Choroid plexus epithelial cell (primary cell): ENCODE results near the gene ARHGAP24.
A peak's percentile ranks its signal among the peaks of the same experiment; 100 is the strongest.

Experiments used
- DNase-seq: peaks from one replicate; pipeline ENCODE4 v3.0.0-alpha.2; 2010; ENCODE audit warnings: low read depth
- H3K4me3 ChIP-seq: 2 replicates; pipeline ENCODE4 v1.5.1; 2011; ENCODE audit warnings: low read depth, mild to moderate bottlenecking, control low read depth, low read length, moderate library complexity
- CTCF ChIP-seq: conservative IDR thresholded peaks from 2 replicates; pipeline ENCODE4 v1.5.1; 2011; ENCODE audit warnings: low read depth, mild to moderate bottlenecking, control low read depth, inconsistent platforms, low read length, moderate library complexity

ARHGAP24 gene

GRCh38 chr4:85821688-85822455 is 346.9 kb downstream of the ARHGAP24 start:
- TF ChIP-seq CTCF, result no peak
- no peak for DNase-seq
- H3K4me3 ChIP-seq, result no peak overlapping the region

- no peak overlapping the region for H3K4me3 ChIP-seq
- no peak for TF ChIP-seq CTCF
- DNase-seq, result peak; percentile 52
Observed at GRCh38 chr4:85823295-85823694, 348.3 kb downstream of the ARHGAP24 start.

GRCh38 chr4:85824166-85824945 is 349.4 kb downstream of the ARHGAP24 start:
- no peak for DNase-seq
- H3K4me3 ChIP-seq, result no peak overlapping the region

GRCh38 chr4:85826060-85826678 is 351.2 kb downstream of the ARHGAP24 start:
- peak; percentile 71 for DNase-seq
- peak; percentile 42 for TF ChIP-seq CTCF
- H3K4me3 ChIP-seq, result no peak overlapping the region

More at GRCh38 chr4:85824166-85824945, 349.4 kb downstream of the ARHGAP24 start:
- no peak for TF ChIP-seq CTCF

GRCh38 chr4:85828027-85828890 is 353.3 kb downstream of the ARHGAP24 start:
- no peak for TF ChIP-seq CTCF
- H3K4me3 ChIP-seq, result peak overlapping the region; percentile 39
- peak; percentile 68 for DNase-seq

GRCh38 chr4:85829276-85830051 is 354.5 kb downstream of the ARHGAP24 start:
- TF ChIP-seq CTCF, result no peak
- H3K4me3 ChIP-seq, result no peak overlapping the region
- peak; percentile 63 for DNase-seq
